ENCODE data around the gene CTDP1.
"Not testable (repeated sequence)": the region's sequence is repeated elsewhere in the genome, so short reads cannot be mapped to it uniquely, and the experiment has no call there.

CTDP1 gene

GRCh38 chr18:79738041-79738461, 58.4 kb downstream of the CTDP1 start:
- no peak overlapping the region for H3K4me3 ChIP-seq (ENCODE audit: low read length)
- no peak for DNase-seq (ENCODE audit: low read depth)
- TF ChIP-seq CTCF (conservative IDR thresholded peaks at IDR 0.05; ENCODE audit: low read depth, low read length): no peak

- no peak for DNase-seq (ENCODE audit: low read depth)
- no peak for TF ChIP-seq CTCF (conservative IDR thresholded peaks at IDR 0.05; ENCODE audit: low read depth, low read length)
- H3K4me3 ChIP-seq (ENCODE audit: low read length): no peak overlapping the region
Measured at GRCh38 chr18:79738581-79739439, 59.2 kb downstream of the CTDP1 start.

- no peak for DNase-seq (ENCODE audit: low read depth)
- TF ChIP-seq CTCF (conservative IDR thresholded peaks at IDR 0.05; ENCODE audit: low read depth, low read length): no peak
- no peak overlapping the region for H3K4me3 ChIP-seq (ENCODE audit: low read length)
Measured at GRCh38 chr18:79739440-79739778, 59.8 kb downstream of the CTDP1 start.

GRCh38 chr18:79740047-79740446, 60.4 kb downstream of the CTDP1 start:
- H3K4me3 ChIP-seq (ENCODE audit: low read length); DNase-seq (ENCODE audit: low read depth): not testable (repeated sequence)

GRCh38 chr18:79740521-79741361, 61.1 kb downstream of the CTDP1 start:
- no peak for TF ChIP-seq CTCF (conservative IDR thresholded peaks at IDR 0.05; ENCODE audit: low read depth, low read length)
- no peak overlapping the region for H3K4me3 ChIP-seq (ENCODE audit: low read length)
- DNase-seq (ENCODE audit: low read depth): no peak

- no peak overlapping the region for H3K4me3 ChIP-seq (ENCODE audit: low read length)
- TF ChIP-seq CTCF (conservative IDR thresholded peaks at IDR 0.05; ENCODE audit: low read depth, low read length): no peak
- no peak for DNase-seq (ENCODE audit: low read depth)
Measured at GRCh38 chr18:79741362-79741700, 61.7 kb downstream of the CTDP1 start.

- no peak for DNase-seq (ENCODE audit: low read depth)
- TF ChIP-seq CTCF (conservative IDR thresholded peaks at IDR 0.05; ENCODE audit: low read depth, low read length): no peak
- H3K4me3 ChIP-seq (ENCODE audit: low read length): no peak overlapping the region
Measured at GRCh38 chr18:79742076-79742475, 62.5 kb downstream of the CTDP1 start.
